ENCODE measurements around the gene JMJD8. TPM values are rescaled to one million over a fixed set of nuclear protein-coding genes. Genes with fewer than 3 reads are reported as not detected.

JMJD8 gene
- total RNA-seq, 4 donors from 2014 or later = 40.0 to 261 (median 58.6) TPM

DNA sequence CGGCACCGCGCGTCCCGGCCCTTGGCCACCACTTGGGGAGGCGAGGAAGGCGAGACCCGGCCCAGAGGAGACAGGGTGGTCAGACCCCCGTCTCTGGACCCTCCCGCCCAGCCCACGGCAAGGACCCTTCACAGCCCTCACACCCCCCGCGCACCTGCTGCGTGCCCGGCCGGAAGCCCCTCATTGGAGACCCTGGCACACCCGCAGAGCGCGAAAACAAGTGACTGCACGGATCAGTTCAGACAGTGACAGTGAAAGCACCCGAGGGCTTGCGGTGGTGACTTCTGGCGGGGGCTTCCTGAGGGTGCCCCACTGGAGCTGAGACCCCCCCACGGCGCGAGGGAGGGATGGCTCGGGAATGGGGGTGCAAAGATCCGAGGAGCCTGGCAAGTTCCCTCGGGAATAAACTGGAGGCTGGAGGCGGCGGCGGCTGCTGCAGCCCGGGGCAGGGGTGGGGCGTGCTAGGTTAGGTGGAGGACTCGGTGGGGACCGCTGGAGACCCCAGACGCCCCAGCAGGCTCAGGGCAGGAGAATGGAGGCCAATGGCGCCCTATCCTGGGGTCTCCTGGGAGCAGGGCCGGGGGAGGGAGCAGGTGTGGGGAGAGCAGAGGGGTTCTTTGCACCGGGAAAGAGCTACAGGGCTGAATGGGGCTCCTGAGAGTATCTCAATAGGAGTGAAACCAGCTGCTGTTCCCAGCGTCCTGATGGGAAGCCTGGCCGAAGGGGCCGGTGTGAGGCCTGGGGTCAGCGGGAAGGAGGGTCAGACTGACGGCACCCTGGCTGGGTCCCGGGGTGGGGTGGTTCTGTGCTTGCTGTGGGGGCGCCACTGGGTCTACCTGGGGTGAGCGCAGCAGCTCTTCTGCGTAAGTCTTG is 22.3 kb upstream of the JMJD8 start:
- no peak for DNase-seq
- H3K4me1 ChIP-seq = peaks cover 0 to 6% (median 5%) of the 10 kb centered on the region in 4 donors
- in situ Hi-C loops (cut with MboI; ENCODE audit: low pct_ligation_motif_present in 1 of 4, low pct_unique_long_range_greater_than_20kb in 1 of 4, low sequenced_read_pairs in 3 of 4) (no loop called here), intact Hi-C loops (cut with DNase I; ENCODE audit: low total_unique reads) (loop anchor here (5.0 kb wide), 1 partner anchor 181 kb away; no protein-coding TSS in a partner anchor)
- H3K9me3 ChIP-seq = no peaks in the 10 kb centered on the region
- TF ChIP-seq EP300 (IDR thresholded peaks at IDR 0.05; ENCODE audit: low read depth) = no peak
- no peak for TF ChIP-seq POLR2AphosphoS5 (IDR thresholded peaks at IDR 0.05)
- TF ChIP-seq POLR2A (IDR thresholded peaks at IDR 0.05) = no peak
- TF ChIP-seq, protein P1, sequence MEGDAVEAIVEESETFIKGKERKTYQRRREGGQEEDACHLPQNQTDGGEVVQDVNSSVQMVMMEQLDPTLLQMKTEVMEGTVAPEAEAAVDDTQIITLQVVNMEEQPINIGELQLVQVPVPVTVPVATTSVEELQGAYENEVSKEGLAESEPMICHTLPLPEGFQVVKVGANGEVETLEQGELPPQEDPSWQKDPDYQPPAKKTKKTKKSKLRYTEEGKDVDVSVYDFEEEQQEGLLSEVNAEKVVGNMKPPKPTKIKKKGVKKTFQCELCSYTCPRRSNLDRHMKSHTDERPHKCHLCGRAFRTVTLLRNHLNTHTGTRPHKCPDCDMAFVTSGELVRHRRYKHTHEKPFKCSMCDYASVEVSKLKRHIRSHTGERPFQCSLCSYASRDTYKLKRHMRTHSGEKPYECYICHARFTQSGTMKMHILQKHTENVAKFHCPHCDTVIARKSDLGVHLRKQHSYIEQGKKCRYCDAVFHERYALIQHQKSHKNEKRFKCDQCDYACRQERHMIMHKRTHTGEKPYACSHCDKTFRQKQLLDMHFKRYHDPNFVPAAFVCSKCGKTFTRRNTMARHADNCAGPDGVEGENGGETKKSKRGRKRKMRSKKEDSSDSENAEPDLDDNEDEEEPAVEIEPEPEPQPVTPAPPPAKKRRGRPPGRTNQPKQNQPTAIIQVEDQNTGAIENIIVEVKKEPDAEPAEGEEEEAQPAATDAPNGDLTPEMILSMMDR (IDR thresholded peaks at IDR 0.05) = no peak
- no peak overlapping the region for H3K27ac ChIP-seq
- H3K27me3 ChIP-seq = peaks cover 99% of the 10 kb centered on the region
- H3K4me3 ChIP-seq = no peak overlapping the region
- 6% methylated on average over 41 of the region's 49 CpGs; no CpG with 5 or more reads in 1 of the 2 donors for WGBS, 2 donors (ENCODE audit: low coverage in 1 of 2)
- H3K36me3 ChIP-seq = no peaks in the 10 kb centered on the region

DNA sequence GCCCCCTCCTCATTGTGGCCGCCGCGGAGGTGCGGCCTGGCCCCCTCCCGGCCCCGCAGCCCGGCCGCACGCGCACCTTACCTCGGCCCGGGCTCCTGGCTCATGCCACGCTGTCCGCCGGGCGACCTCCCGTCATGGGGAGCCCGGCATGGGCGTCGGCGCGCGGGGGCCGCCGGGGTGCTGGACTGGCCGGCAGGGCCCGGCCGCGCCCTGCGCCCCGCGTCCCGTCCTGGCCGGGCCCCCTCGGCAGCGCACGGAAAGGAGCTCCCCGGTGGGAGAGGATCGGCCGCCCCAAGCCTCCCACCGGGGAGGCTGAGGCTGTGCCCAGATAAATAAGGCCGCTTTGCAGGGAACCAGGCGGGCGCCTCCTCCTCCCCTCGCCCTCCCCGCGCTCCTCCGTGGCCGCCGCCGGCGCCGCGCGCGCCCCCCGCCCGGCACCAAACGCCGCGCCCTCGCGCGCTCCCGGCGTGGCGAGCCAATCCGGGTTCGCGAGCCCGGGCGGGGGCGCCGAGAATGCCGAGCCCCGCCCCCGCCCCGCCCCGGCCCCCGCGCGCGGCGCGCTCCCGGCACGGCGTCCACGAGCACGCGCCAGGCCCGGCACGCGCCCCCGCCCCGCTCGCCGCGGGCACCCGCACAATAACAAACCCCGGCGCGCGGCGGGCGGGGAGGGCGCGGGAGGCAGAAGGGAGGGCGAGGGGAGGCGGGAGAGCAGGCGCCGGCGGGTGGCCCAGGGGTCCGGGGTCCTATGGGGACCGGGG is 21.5 kb upstream of the JMJD8 start, which contains the start of gene FBXL16:
TSS of gene FBXL16 (minus strand) at position 371 of the 758 bp plus-strand sequence. CDS start 8,396 bp downstream, outside the sequence.
- 1% methylated on average over 45 of the region's 115 CpGs; no CpG with 5 or more reads in 1 of the 2 donors for WGBS, 2 donors (ENCODE audit: low coverage in 1 of 2)
- Histone ChIP-seq H3K27ac (no peak within 1 kb of the TSS), H3K4me3 (no peak within 1 kb of the TSS), H3K36me3 (no peaks in the 10 kb centered on the region), H3K9me3 (no peaks in the 10 kb centered on the region), H3K27me3 (peaks cover 99% of the 10 kb centered on the region), H3K4me1 (peaks cover 0 to 10% (median 7%) of the 10 kb centered on the region in 4 donors)
- in situ Hi-C loops (cut with MboI; ENCODE audit: low pct_ligation_motif_present in 1 of 4, low pct_unique_long_range_greater_than_20kb in 1 of 4, low sequenced_read_pairs in 3 of 4) (no loop called here), intact Hi-C loops (cut with DNase I; ENCODE audit: low total_unique reads) (loop anchor here (5.0 kb wide), 1 partner anchor 182 kb away; no protein-coding TSS in a partner anchor)
- TF ChIP-seq POLR2AphosphoS5 (IDR thresholded peaks at IDR 0.05) (no peak), EP300 (IDR thresholded peaks at IDR 0.05; ENCODE audit: low read depth) (no peak), POLR2A (IDR thresholded peaks at IDR 0.05) (no peak)
- TF ChIP-seq, protein P1 (IDR thresholded peaks at IDR 0.05) = no peak
- no peak for DNase-seq

DNA sequence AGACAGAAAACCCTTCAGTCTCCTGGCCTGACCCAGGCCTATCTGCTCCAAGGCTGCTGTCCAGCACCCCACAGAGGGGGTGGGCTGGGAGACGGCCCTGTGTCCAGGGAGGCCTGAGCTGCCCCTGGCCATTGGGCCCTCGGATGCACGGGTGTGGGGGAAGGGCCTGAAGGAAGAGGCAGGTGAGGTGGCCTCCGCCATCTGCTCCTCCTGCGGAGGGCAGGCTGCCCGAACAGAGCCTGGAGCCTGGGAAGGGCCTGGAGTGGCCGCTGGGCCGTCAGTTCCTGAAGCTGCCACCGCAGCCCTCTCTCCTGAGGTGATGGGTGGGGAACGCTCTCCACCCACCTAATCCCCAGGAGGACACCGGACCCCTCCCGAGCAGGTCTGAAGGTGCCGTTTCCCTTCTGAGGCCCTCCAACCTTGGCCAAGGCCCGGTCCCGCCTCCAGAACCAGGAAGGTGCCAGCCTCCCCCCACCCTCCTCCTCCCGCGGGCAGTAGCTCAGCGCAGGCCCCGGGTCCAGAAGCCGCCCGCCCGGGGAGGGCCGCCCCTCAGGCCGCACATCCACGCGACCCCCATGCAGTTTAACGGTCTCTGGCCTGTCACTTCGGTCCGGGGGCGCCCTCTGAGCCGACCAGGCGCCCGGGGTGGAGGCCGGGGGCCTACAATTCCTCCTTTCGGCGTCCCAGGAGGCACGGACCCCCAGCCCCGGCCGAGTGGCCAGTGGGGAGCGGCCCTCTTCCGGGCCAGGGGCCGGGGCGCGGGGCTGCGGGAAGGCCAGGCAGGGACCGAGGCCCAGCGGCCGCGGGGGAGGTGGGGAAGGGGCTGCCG is 20.6 kb upstream of the JMJD8 start:
- H3K36me3 ChIP-seq = no peaks in the 10 kb centered on the region
- peaks cover 0 to 12% (median 8%) of the 10 kb centered on the region in 4 donors for H3K4me1 ChIP-seq
- peaks cover 99% of the 10 kb centered on the region for H3K27me3 ChIP-seq
- DNase-seq = no peak
- intact Hi-C loops (cut with DNase I; ENCODE audit: low total_unique reads) = loop anchor here (5.0 kb wide), 1 partner anchor 183 kb away; no protein-coding TSS in a partner anchor
- no peak overlapping the region for H3K4me3 ChIP-seq
- no peak for TF ChIP-seq POLR2AphosphoS5 (IDR thresholded peaks at IDR 0.05)
- TF ChIP-seq, protein P1 (IDR thresholded peaks at IDR 0.05) = no peak
- no peak for TF ChIP-seq EP300 (IDR thresholded peaks at IDR 0.05; ENCODE audit: low read depth)
- TF ChIP-seq POLR2A (IDR thresholded peaks at IDR 0.05) = no peak
- in situ Hi-C loops (cut with MboI; ENCODE audit: low pct_ligation_motif_present in 1 of 4, low pct_unique_long_range_greater_than_20kb in 1 of 4, low sequenced_read_pairs in 3 of 4) = no loop called here
- no peak overlapping the region for H3K27ac ChIP-seq
- WGBS, 2 donors (ENCODE audit: low coverage in 1 of 2) = 17% methylated on average over 35 of the region's 50 CpGs; no CpG with 5 or more reads in 1 of the 2 donors
- H3K9me3 ChIP-seq = no peaks in the 10 kb centered on the region

All from transverse colon (tissue), 4 donors.